IMR-90 (cell line): Measurements from ENCODE around the gene GSG1L. TPM values are rescaled to one million over a fixed set of nuclear protein-coding genes. Genes with fewer than 3 reads are reported as not detected.

Experiments used
- ATAC-seq: fragments of 200-7000 bp; cut with Tn5 transposase; 2 replicates; pipeline ENCODE4 v1.9.1; 2020; ENCODE audit warnings: low read depth, mild to moderate bottlenecking, moderate library complexity
- BruUV-seq: library from RNA; stranded (reverse); fragments of 400-500 nt; replicated peaks from 2 replicates; lab custom pipeline; 2021; lab: Mats Ljungman, UMichigan
- CTCF ChIA-PET: fragments of 300-600 bp; formaldehyde crosslinking; extraction: SDS; loops from one replicate; lab custom pipeline; 2021; ENCODE audit warnings: antibody characterized with exemption; lab: Yijun Ruan, JAX
- POLR2A ChIA-PET: fragments of 300-600 bp; sonication (Branson Sonifier 250); formaldehyde crosslinking; loops from one replicate; lab custom pipeline; 2022; ENCODE audit warnings: antibody characterized with exemption; ENCODE audit not compliant: unreplicated experiment; lab: Charles Lee
- DNase-seq: peaks from one replicate; pipeline ENCODE4 v3.0.0; 2013
- H2AFZ ChIP-seq: replicated peaks from 2 replicates; pipeline ENCODE3; 2013; ENCODE audit warnings: low read length, mild to moderate bottlenecking; ENCODE audit not compliant: poor library complexity
- H2AK5ac ChIP-seq: 2 replicates; pipeline ENCODE4 v1.6.1; 2013; ENCODE audit warnings: low read depth, low read length, inconsistent platforms
- H2AK9ac ChIP-seq: replicated peaks from 2 replicates; pipeline ENCODE3; 2013; ENCODE audit warnings: mild to moderate bottlenecking, low read depth, low read length, moderate library complexity; ENCODE audit not compliant: poor library complexity
- H2BK120ac ChIP-seq: 2 replicates; pipeline ENCODE4 v1.6.1; 2013; ENCODE audit warnings: low read depth, low read length, inconsistent platforms
- H2BK15ac ChIP-seq: 3 replicates; pipeline ENCODE4 v1.6.1; 2013; ENCODE audit warnings: low read depth, low read length, inconsistent platforms
- H2BK20ac ChIP-seq: 2 replicates; pipeline ENCODE4 v1.6.1; 2013; ENCODE audit warnings: low read depth, mild to moderate bottlenecking, inconsistent platforms, low read length, moderate library complexity
- H2BK5ac ChIP-seq: 2 replicates; pipeline ENCODE4 v1.6.1; 2013; ENCODE audit warnings: mild to moderate bottlenecking, low read depth, low read length, inconsistent platforms; ENCODE audit not compliant: poor library complexity, severe bottlenecking
- H3K14ac ChIP-seq: replicated peaks from 2 replicates; pipeline ENCODE4 v1.6.1; 2013; ENCODE audit warnings: low read depth, low read length, inconsistent platforms
- H3K18ac ChIP-seq: 2 replicates; pipeline ENCODE4 v1.6.1; 2013; ENCODE audit warnings: low read depth, low read length, control low read depth
- H3K23ac ChIP-seq: 2 replicates; pipeline ENCODE4 v1.6.1; 2013; ENCODE audit warnings: low read depth, low read length, inconsistent platforms
- H3K27ac ChIP-seq: 2 replicates; pipeline ENCODE4 v1.5.1; 2013; ENCODE audit warnings: mild to moderate bottlenecking, control low read depth, low read length; ENCODE audit not compliant: insufficient read depth
- H3K27me3 ChIP-seq: 2 replicates; pipeline ENCODE4 v1.6.1; 2013; ENCODE audit warnings: low read length; ENCODE audit not compliant: control insufficient read depth, insufficient read depth
- H3K36me3 ChIP-seq: 2 replicates; pipeline ENCODE4 v1.6.1; 2013; ENCODE audit warnings: low read length, mixed read lengths; ENCODE audit not compliant: control insufficient read depth, insufficient read depth
- H3K4ac ChIP-seq: 2 replicates; pipeline ENCODE4 v1.6.1; 2013; ENCODE audit warnings: low read depth, low read length, inconsistent platforms
- H3K4me1 ChIP-seq: 2 replicates; pipeline ENCODE4 v1.6.1; 2013; ENCODE audit warnings: low read length, mixed read lengths; ENCODE audit not compliant: control insufficient read depth, insufficient read depth
- H3K4me2 ChIP-seq: 2 replicates; pipeline ENCODE4 v1.6.1; 2013; ENCODE audit warnings: low read depth, mild to moderate bottlenecking, control low read depth, low read length, moderate library complexity
- H3K4me3 ChIP-seq: 2 replicates; pipeline ENCODE4 v1.5.1; 2013; ENCODE audit warnings: low read depth, mild to moderate bottlenecking, control low read depth, low read length, moderate library complexity; ENCODE audit not compliant: insufficient read depth
- H3K56ac ChIP-seq: 2 replicates; pipeline ENCODE4 v1.6.1; 2013; ENCODE audit warnings: low read length, inconsistent platforms; ENCODE audit not compliant: insufficient read depth; ENCODE audit errors: extremely low read depth
- H3K79me1 ChIP-seq, 2 experiments: 2 replicates each; pipeline ENCODE4 v1.6.1; 2013; ENCODE audit warnings: low read length in 2 of 2, inconsistent platforms in 1 of 2, low read depth in 1 of 2
- H3K9ac ChIP-seq: 2 replicates; pipeline ENCODE4 v1.6.1; 2013; ENCODE audit warnings: low read depth, low read length, control low read depth
- H3K9me1 ChIP-seq: 2 replicates; pipeline ENCODE4 v1.6.1; 2013; ENCODE audit warnings: low read length, inconsistent platforms; ENCODE audit not compliant: insufficient read depth
- H3K9me3 ChIP-seq: 2 replicates; pipeline ENCODE4 v1.6.1; 2013; ENCODE audit warnings: low read length; ENCODE audit not compliant: control insufficient read depth, insufficient read depth
- H4K20me1 ChIP-seq: 2 replicates; pipeline ENCODE4 v1.6.1; 2013; ENCODE audit warnings: low read length, inconsistent platforms; ENCODE audit not compliant: insufficient read depth
- H4K5ac ChIP-seq: 2 replicates; pipeline ENCODE4 v1.6.1; 2013; ENCODE audit warnings: mild to moderate bottlenecking, low read depth, low read length, control low read depth
- H4K8ac ChIP-seq, 2 experiments: 2 replicates each; pipeline ENCODE4 v1.6.1; 2013; ENCODE audit warnings: low read depth in 2 of 2, low read length in 2 of 2, control low read depth in 1 of 2, inconsistent platforms in 1 of 2
- H4K91ac ChIP-seq: 2 replicates; pipeline ENCODE4 v1.6.1; 2013; ENCODE audit warnings: low read depth, low read length, inconsistent platforms; ENCODE audit not compliant: insufficient read depth
- BHLHE40 ChIP-seq: fragments of 150-350 bp; IDR thresholded peaks from 2 replicates; pipeline ENCODE4 v1.6.1; 2016; ENCODE audit warnings: mild to moderate bottlenecking, low read depth, low read length
- CEBPB ChIP-seq: IDR thresholded peaks from 2 replicates; pipeline ENCODE4 v1.6.1; 2012; ENCODE audit warnings: low read depth, low read length, improper control_type of control experiment
- CHD1 ChIP-seq: IDR thresholded peaks from 2 replicates; pipeline ENCODE4 v1.6.1; 2012; ENCODE audit warnings: low read depth, low read length, improper control_type of control experiment
- SMC3 ChIP-seq: fragments of 150-350 bp; IDR thresholded peaks from 2 replicates; pipeline ENCODE4 v1.6.1; 2016; ENCODE audit warnings: low read depth, mild to moderate bottlenecking, antibody characterized with exemption, low read length, moderate library complexity
- WGBS, 2 experiments: methylation state at CpG; one replicate each; pipeline versions ENCODE4 v1.1.5 to v1.1.7; 2013; ENCODE audit warnings: missing lambda C conversion rate in 2 of 2; ENCODE audit not compliant: insufficient read length in 1 of 2; ENCODE audit errors: extremely low coverage in 2 of 2; 5-methylcytosine and 5-hydroxymethylcytosine counted together
- dilution Hi-C: fragments of 300-500 bp; cut with HindIII; formaldehyde crosslinking; loops from one replicate; pipeline ENCODE4 v1.14.3; 2018; ENCODE audit warnings: low sequenced_read_pairs; ENCODE audit not compliant: unreplicated experiment
- in situ Hi-C: fragments of 300-500 bp; cut with MboI; formaldehyde crosslinking; loops from 3 replicates; pipeline ENCODE4 v1.14.3; 2019; ENCODE audit warnings: low sequenced_read_pairs, inconsistent platforms, mixed read lengths
- intact Hi-C: fragments of 100-400 bp; cut with micrococcal nuclease; formaldehyde crosslinking; loops from 2 replicates; pipeline ENCODE4 v1.10.0; 2022
- polyA plus RNA-seq, 3 experiments: library from polyadenylated mRNA; depleted of rRNA; stranded (reverse); fragments of >200 nt; gene quantifications; 2 replicates each; pipeline ENCODE4 v1.2.3, GENCODE V29; 2012; ENCODE audit warnings: low replicate concordance in 1 of 3
- total RNA-seq: library from RNA; depleted of rRNA; stranded (reverse); fragments of >200 nt; gene quantifications from 2 replicates; pipeline ENCODE4 v1.2.3, GENCODE V29; 2012

The GSG1L gene
- total and polyA plus RNA-seq, 2 of the 4 experiments (the other 2 are of a cell fraction) = not detected

DNA sequence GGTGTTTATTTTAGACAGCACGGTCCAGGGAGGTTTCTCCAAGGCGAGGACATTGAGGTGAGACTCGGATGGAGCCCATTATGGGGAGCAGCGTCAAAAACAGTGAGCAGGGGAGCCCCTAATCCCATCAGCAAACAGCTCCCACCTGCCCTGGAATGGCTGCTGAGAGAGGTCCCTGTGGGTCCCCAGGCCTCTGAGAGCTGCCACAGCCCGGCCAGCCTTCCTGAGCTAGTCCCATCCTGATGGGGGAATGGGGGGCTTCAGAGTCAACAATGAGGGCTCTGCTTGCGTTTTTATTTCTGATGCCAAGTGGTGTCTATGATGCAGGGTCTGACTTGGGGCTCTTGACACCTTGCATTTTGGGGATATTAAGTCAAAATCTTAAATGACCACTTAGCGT lies 128.4 kb downstream of the GSG1L start:
- H3K27me3 ChIP-seq = no peaks in the 10 kb centered on the region; the same call in 1 of the 2 replicates
- no peak overlapping the region for H4K5ac ChIP-seq
- H3K9ac ChIP-seq = no peak overlapping the region
- no peak overlapping the region for H2AFZ ChIP-seq
- H3K4me2 ChIP-seq = no peak overlapping the region
- H3K23ac ChIP-seq = no peak overlapping the region
- H3K4me3 ChIP-seq = no peak overlapping the region
- H2AK9ac ChIP-seq = no peak overlapping the region
- no peak overlapping the region for H3K14ac ChIP-seq
- H4K8ac ChIP-seq = no peak overlapping the region
- no peak overlapping the region for H3K4ac ChIP-seq
- POLR2A ChIA-PET = no interaction called here
- dilution Hi-C loops (no loop called here), intact Hi-C loops (no loop called here), in situ Hi-C loops (no loop called here)
- no peaks in the 10 kb centered on the region for H3K4me1 ChIP-seq
- WGBS, 2 experiments = no CpG with 5 or more reads among the region's 7 CpGs
- H3K27ac ChIP-seq = no peak overlapping the region
- H3K18ac ChIP-seq = no peak overlapping the region
- no peak overlapping the region for H4K91ac ChIP-seq
- no peaks in the 10 kb centered on the region for H3K36me3 ChIP-seq
- no TSS peak for BruUV-seq
- CTCF ChIA-PET = no interaction called here
- no peak for DNase-seq
- TF ChIP-seq SMC3 (no peak), BHLHE40 (no peak), CHD1 (no peak), CEBPB (no peak)
- H3K9me1 ChIP-seq = no peaks in the 10 kb centered on the region
- no peak overlapping the region for H3K56ac ChIP-seq
- H3K9me3 ChIP-seq = no peaks in the 10 kb centered on the region; the same call in 1 of the 2 replicates
- no peak overlapping the region for H2BK15ac ChIP-seq
- no peak overlapping the region for H2BK5ac ChIP-seq
- H2AK5ac ChIP-seq = no peak overlapping the region
- ATAC-seq = no peak
- H2BK20ac ChIP-seq = no peak overlapping the region
- H3K79me1 ChIP-seq = no peaks in the 10 kb centered on the region
- H4K20me1 ChIP-seq = no peaks in the 10 kb centered on the region
- H2BK120ac ChIP-seq = no peak overlapping the region
